ENCODE results near the gene ZNF133. TPM values are rescaled to one million over a fixed set of nuclear protein-coding genes. Genes with fewer than 3 reads are reported as not detected.

Gene ZNF133
- total RNA-seq (2014; rRNA removed) (16.3 and 17.1 TPM in 2 replicates), Bru-seq, nascent RNA (percentile 87 among the genes with signal in this experiment), BruChase-seq, experiment 1, labeled RNA remaining after a 6-hour chase (percentile 79 among the genes with signal in this experiment), BruChase-seq, experiment 2, labeled RNA remaining after a 2-hour chase (percentile 94 among the genes with signal in this experiment)
- long read RNA-seq, partial matches to known transcripts, result 3 of 51 reads
- long read RNA-seq, other reads (novel, unspliced or antisense), result 41 of 51 reads

- peak within 1 kb of the TSS; percentile 98 for H3K4me3 ChIP-seq (ENCODE audit: low read length)
- peaks cover 9% of the 10 kb centered on the region; the same call in 1 of the 2 replicates for H3K36me3 ChIP-seq (ENCODE audit: low read depth, low read length)
- peak within 1 kb of the TSS; percentile 99 for H2AFZ ChIP-seq (ENCODE audit: low read length)
- no peaks in the 10 kb centered on the region for H3F3A ChIP-seq (ENCODE audit: low read length, unreplicated experiment)
- peaks cover 16% of the 10 kb centered on the region for H3K9me3 ChIP-seq (ENCODE audit: low read length)
- no peaks in the 10 kb centered on the region for H4K20me1 ChIP-seq (ENCODE audit: low read length)
- peaks cover 46% of the 10 kb centered on the region for H3K79me2 ChIP-seq (ENCODE audit: low read length)
- TF ChIP-seq CTCF (conservative IDR thresholded peaks at IDR 0.05; ENCODE audit: low read depth, low read length) (peak; percentile 27; the same call in 1 of the 2 replicates), EZH2 (IDR thresholded peaks at IDR 0.05; ENCODE audit: low read length, unreplicated experiment) (no peak), EZH2phosphoT487 (IDR thresholded peaks at IDR 0.05; ENCODE audit: borderline replicate concordance, low read length) (no peak)
- peak within 1 kb of the TSS; percentile 86 for H3K9ac ChIP-seq (ENCODE audit: low read length)
- H3K27ac ChIP-seq (ENCODE audit: low read length), result peak within 1 kb of the TSS; percentile 76
- ATAC-seq (peak; percentile 97), DNase-seq (peak; percentile 98)
- BruUV-seq (replicated peaks), result no TSS peak
- intact Hi-C loops (cut with micrococcal nuclease), result loop anchor here (1.0 to 10.0 kb wide), 4 partner anchors 36 to 323 kb away; partner anchors contain the start of genes DZANK1, MGME1, POLR3F and SNX5
- H3K4me1 ChIP-seq (ENCODE audit: insufficient read depth, low read length), result peaks cover 22% of the 10 kb centered on the region
- ChIA-PET POLR2A (ENCODE audit: unreplicated experiment) (interaction anchor here (0.6 to 1.0 kb wide), 5 partner anchors 27 to 220 kb away, joined by 3 to 7 read pairs (median 5); partner anchors contain the start of genes KAT14, PET117 and SEC23B), CTCF (no interaction called here)
- H3K27me3 ChIP-seq (ENCODE audit: low read length), result no peaks in the 10 kb centered on the region
- no peaks in the 10 kb centered on the region for H3K9me2 ChIP-seq (replicated peaks; ENCODE audit: low read length)
- peak within 1 kb of the TSS; percentile 83 for H3K4me2 ChIP-seq (ENCODE audit: low read length)
Measured at GRCh38 chr20:18287915-18288748, at the start of gene ZNF133. TSS of gene ZNF133 (plus strand) at chr20:18288527. CDS start at chr20:18305687, 17,160 bp downstream.

- CTCF ChIA-PET, result no interaction called here
- ATAC-seq (no peak), DNase-seq (no peak)
- Histone ChIP-seq H3K9me3 (ENCODE audit: low read length) (no peaks in the 10 kb centered on the region), H3K27ac (ENCODE audit: low read length) (no peak overlapping the region), H3F3A (ENCODE audit: low read length, unreplicated experiment) (no peaks in the 10 kb centered on the region), H3K4me1 (ENCODE audit: insufficient read depth, low read length) (no peaks in the 10 kb centered on the region), H2AFZ (ENCODE audit: low read length) (no peak overlapping the region), H4K20me1 (ENCODE audit: low read length) (no peaks in the 10 kb centered on the region), H3K36me3 (ENCODE audit: low read depth, low read length) (no peaks in the 10 kb centered on the region), H3K4me3 (ENCODE audit: low read length) (no peak overlapping the region), H3K4me2 (ENCODE audit: low read length) (no peak overlapping the region), H3K27me3 (ENCODE audit: low read length) (no peaks in the 10 kb centered on the region), H3K9me2 (replicated peaks; ENCODE audit: low read length) (no peaks in the 10 kb centered on the region), H3K9ac (ENCODE audit: low read length) (no peak overlapping the region), H3K79me2 (ENCODE audit: low read length) (no peaks in the 10 kb centered on the region)
- intact Hi-C loops (cut with micrococcal nuclease), result no loop called here
- no TSS peak for BruUV-seq (replicated peaks)
- TF ChIP-seq EZH2 (IDR thresholded peaks at IDR 0.05; ENCODE audit: low read length, unreplicated experiment) (no peak), EZH2phosphoT487 (IDR thresholded peaks at IDR 0.05; ENCODE audit: borderline replicate concordance, low read length) (no peak), CTCF (conservative IDR thresholded peaks at IDR 0.05; ENCODE audit: low read depth, low read length) (no peak)
- POLR2A ChIA-PET (ENCODE audit: unreplicated experiment), result no interaction called here
Measured at GRCh38 chr20:18240997-18241396, 47.3 kb upstream of the ZNF133 start.
